Stromal cell of bone marrow (primary cell): Measurements from ENCODE around the gene KCNK18.

Experiments used
- DNase-seq: peaks from one replicate; pipeline ENCODE4 v3.0.0-alpha.2; 2012; ENCODE audit warnings: low read depth

Gene KCNK18

GRCh38 chr10:117197189-117197588 lies at the start of gene KCNK18:
Gene KCNK18 (plus strand): TSS chr10:117197489. CDS start chr10:117197489, 0 bp downstream.
- no peak for DNase-seq

GRCh38 chr10:117148284-117148683 lies 49.0 kb upstream of the KCNK18 start:
- DNase-seq, result no peak

DNA sequence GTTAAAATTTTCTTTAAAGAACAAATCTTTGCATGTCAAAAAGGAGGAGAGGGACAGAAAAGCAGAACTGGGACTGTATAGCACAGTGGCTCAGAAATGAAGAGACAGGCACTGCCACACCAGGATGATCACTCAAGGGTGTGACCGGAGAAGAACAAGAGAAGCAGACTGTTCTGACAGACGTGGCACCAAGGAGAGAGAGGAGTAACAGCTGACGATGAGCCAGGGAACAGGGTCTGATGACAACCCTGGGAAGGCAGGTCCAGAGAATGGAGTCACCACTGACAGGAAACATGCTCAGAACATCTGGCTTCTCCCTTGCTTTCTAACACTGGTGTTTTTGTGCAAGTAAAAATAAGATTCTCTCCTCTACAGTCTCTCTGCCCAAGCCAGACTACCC lies 44.6 kb upstream of the KCNK18 start:
- DNase-seq, result no peak

DNA sequence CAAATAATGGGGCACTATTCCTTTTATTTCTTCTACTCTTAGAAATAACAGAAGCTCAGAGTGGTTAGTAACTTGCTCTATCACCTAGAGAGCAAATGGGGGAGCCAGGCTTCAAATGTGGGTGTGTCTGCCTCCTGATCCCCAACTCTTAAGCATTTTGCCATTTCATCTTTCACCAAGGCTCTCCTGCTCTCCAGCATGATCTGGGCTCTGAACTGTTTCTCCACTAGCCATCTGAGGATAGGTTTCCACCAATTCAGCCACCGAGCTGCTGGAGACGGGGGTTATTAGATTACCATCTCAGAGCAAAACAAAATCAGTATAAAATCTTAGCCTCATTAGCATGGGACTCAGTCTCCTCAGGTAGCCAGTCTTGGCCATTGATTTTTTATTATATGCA lies 39.0 kb upstream of the KCNK18 start:
- no peak for DNase-seq

DNA sequence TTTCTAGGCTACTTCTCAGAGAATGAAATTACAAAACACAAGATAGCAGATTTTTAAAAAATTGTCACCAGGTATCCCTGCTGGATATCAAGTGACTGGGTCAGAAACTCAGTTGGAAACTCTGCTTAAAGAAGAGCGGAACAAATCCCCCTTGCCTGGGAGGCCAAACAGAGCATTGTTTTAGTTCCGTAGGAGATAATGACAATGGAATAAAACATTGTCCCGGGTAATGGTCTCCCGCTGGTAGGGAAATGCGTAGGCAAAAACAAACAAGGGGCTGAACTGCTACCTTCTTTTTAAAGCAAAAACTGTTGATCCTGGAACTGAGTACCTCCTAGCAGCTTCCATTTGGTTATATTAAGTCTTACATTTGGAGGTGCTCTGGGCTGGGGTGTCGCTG lies 37.9 kb upstream of the KCNK18 start:
- no peak for DNase-seq

GRCh38 chr10:117160567-117160966 lies 36.7 kb upstream of the KCNK18 start:
- no peak for DNase-seq

DNA sequence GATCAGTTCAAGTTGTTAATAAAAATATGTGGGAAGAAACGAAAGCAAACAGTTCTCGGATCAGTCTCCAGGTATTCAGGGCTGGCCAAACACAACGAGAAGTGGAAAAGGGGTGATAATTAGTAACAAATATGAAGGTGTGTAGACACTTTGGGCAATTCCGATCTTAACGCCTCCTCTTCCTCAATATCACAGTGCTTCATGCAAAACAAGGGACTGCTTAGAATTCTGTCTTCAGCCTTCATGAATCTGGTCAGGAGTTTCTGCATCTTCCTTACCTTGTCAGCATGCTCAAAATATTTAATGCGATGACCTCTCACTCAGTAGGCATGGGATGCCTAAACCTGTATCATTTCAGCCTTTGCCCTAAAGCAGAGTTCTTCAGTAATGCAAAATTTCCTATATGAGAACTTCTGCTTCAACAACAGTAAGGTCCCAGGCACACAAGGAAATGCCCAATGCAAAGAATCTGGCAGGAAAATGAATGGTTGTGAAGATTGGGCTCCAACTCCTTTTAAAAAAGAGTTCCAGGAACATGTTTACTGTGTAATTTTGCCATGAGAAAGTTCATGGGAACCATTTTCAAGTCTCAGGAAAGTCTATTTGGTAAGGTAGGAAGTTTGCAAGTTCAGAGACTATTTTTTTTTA lies 35.8 kb upstream of the KCNK18 start:
- DNase-seq, result no peak

DNA sequence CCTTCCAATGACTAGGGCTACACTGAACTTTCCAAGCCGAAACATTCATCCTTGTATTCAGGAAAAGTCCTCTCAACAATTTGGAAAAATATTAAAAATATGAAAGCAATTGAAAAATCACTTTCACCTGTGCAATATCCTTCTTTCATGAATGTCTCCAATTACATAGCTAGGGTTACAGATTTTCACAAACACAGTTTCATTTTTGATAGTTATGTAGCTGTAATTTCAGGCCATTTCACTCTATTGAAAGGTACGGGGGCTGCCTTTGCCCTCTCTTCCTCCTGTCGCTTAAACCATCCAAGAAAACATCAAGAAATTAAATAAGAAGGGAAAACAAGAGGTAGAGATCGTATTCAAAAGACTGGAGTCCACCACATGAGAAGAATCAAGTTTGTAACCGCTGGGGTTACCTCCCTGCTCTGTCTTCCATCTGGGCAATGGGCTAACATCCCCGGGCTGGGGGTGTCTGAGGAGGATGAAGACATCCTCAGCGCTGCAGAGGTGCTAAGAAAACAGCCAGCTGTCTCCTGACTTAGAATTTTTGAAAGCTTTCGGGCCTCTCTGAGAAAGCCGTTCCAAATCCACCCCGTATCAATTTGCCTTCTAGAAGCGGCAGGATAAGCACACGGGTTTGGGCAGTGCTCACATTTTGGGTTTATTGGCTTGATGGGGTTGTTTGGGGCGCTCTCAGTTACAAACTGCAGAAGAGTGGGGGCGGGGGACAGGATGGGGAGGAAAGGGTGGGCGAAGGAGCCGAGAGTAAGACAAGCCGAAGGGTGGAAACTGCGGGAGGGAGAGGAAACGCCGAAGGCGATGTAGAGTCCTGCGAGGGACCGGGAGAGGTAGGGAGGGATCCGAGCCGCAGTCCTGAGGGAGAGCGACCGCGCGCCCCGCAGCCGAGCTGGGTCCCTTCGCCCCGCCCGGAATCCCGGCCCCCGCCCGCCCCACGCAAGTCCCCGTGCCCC lies 34.9 kb upstream of the KCNK18 start:
- no peak for DNase-seq

DNA sequence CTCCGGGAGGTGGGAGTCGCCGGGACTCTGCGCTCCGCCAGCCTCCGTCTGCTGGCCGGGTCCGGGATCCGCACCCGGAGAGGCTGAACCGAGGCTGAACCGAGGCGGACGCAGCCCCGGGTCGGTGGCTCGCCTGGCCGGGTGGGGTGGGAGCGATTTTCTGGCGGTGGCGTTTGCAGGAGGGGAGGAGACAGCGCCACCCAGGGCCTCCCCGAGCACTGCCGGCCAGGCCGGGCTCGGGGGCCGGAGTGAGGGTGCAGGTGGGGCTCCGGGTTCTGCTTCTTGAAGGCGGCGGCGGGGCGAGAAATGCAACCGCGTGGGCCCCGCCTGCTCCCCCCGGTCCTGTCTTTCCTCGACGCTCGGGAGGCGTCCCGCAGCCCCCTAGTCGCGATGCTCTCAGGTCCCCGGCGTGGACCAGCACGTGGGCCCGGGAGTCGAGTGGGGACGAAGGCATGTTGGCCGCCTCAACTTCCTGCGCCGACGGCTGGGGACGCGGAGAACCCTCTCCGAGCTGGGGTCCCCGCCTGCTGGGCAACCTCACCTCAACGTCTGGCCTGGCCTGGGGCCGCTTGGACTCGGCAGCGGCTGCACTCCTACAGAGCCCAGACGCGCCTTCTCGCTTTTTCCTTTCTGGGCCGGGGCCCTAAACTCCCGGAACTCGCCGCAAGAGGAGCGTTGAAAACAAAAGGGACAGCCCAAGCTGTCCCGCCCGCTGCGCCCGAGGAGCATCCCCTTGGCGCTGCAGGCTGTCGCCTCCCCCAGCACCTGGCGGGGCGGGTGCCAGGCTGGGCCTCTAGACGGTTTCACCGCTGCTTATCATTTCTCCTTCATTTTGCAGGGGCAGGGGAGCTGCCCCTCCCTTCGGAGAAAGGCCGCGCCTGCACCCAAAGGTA lies 34.0 kb upstream of the KCNK18 start:
- no peak for DNase-seq

- no peak for DNase-seq
Measured at GRCh38 chr10:117163954-117164548, 33.2 kb upstream of the KCNK18 start.

DNA sequence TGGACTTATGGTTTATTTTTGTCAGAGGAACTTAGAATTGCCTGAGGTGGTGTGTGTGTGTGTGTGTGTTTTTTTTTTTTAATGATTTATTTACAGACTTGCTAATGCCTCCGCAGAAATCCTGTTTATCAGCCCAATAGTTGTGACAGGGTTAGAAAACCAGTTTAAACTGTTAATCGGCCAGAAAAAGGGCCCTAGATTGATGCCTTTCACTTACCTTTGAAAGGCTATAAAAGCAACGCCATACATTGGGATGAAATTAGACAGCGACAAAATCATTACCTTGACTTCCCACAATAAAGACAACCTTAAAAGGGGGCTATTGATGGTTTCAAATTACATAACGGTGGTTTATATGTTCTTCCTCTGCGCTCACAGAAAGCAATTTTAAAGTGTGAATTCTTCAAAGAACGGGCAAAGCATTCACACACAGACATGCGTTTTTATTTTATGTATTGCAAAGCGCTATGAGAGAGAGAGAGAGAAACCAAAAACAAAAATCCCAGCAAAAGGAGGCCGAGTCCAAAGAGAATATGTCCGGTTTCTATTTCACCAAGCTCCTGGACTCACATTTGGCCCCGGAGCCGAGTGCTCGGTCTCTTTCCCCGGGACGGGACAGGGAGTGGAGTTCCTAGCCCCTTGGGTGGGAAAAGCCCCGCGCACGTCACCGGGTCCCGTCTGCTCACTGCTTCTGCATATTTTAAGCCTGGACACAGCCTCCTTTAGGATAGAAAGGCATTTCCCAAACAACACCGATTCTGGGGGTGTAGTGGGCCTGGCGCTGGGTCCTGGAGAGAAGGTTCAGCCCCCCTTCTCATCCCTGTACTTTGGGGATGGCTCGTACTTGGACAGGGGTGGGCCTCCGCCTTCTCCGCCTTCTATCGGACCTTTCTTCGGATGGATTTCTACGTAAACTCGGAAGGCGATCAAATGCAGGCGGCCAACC lies 32.4 kb upstream of the KCNK18 start:
- no peak for DNase-seq

DNA sequence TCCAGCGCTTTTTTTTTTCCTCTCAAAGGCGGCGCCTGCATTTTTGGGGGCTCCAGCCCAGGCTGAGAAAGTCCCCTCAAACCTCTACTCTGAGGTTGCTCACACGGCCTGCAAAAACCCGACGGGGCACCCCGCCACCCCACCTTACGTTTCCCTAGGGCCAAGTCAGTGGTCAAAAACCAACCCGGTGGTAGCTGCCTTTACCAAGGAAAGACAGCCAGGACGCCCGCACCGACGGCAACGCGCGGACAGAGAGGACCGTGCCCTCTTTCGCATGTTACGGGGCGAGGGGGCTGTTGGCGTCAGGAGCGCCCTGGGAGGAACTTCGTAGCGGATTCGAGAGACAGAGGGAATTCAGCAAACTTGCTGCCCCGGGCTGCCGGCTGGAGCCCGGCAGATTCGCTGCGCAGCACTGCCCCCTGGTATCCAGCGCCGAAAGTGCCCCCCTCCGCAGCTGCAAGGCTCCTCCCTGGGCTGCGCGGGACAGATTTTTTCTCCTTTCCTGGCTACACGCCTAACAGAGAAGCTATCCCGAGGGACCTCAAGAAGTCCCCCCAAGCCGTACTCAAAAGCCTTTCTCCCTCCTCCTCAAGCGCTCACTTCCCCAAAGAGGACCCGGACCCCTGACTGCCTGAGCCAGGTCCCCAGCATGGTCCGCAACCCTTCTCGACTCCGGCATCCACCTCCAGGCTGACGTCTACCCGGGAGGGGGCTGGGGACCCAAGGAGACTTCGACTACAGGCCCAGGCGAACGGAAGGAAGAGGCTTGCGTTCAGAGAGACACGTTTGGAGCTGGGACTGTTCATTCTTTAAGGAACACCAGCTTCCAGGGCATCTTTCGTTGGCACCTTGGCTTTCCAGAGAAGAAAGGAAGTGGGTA lies 31.5 kb upstream of the KCNK18 start:
- no peak for DNase-seq

GRCh38 chr10:117166418-117167345 lies 30.6 kb upstream of the KCNK18 start:
- DNase-seq, result no peak

DNA sequence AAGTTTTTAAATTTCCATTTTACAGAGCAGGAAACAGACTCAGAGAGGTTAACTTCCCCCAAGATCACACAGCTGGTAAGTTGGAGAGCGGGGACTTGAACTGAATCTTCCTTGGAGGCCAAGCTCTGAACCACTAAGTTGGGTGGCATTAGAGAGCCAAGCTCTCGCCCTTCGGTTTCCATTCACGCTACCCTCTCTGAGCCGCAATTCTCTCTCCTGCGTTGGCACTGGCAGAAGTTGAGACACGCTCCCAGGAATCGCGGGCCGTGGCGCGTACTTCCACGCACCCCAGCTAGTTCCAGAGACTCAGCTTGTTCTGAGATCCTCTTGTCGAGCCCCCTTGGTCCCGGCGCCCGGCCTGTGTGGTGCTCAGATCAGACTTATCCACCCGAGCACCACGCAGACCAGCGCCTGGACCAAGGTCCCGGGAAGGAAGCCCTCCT lies 29.9 kb upstream of the KCNK18 start:
- no peak for DNase-seq

DNA sequence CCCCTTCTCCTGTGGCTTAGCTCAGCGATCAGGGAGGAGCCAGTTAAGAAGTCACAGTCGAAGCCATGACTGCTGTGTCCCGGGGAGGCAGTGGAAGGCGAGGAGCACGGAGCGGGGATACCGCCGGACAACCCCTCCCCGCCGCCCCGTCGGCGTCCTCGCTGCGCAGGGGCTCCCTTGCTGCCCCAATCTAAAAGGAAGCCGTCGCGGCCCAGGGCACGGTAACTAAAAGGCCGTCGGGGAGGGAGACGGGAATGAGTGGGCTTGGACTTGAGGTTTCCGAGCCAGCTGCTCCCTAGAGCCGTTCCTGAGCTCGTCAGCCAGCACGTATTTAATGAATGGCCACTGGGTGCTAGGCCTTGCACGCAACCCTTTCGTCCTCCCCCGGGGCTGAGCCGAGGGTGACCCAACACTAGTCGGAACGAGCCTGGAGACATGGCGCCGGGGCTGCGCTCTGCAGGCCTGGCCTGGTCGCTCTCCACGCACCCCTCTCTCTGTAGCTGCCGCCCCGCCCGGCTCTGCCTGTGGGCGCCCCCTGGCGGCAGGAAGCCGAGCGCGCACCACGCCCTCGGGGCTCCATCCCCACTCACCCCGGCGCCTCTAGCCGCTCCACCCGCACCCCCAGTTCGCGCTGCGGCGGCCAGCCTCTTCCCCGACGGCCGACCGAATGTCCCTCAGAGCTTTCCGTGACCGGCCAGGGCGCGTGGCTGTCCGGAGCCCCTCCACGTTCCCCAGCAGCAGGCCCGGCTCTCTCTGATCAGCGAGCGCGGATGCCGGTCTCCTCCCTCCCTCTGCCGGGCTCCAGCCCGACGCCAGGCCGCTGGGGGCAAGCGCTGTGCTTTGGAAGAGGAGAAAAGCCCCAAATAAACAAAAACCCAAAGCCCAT lies 29.3 kb upstream of the KCNK18 start:
- DNase-seq, result no peak

GRCh38 chr10:117168729-117169128 lies 28.6 kb upstream of the KCNK18 start:
- DNase-seq, result no peak

DNA sequence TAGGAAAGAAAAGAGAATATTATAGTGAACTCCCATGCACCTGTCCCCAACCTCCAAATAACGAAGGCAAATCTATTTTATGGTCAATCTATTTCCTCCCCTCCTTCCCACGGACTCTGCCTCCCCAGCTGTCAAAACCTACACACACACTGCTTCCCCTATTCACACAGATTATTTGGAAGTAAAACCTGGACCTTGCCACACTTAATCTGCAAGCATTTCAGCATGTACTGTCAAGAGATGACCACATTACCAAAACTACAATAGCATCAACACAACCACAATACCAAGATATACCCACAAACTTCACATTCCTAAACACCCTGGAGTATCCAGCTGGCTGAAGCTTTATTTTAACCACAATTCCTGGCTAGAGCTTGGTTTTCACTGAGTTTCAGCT lies 27.8 kb upstream of the KCNK18 start:
- DNase-seq, result no peak

- DNase-seq, result no peak
Measured at GRCh38 chr10:117170244-117170643, 27.0 kb upstream of the KCNK18 start.
